ENCODE measurements around the gene KLK10.

DNA sequence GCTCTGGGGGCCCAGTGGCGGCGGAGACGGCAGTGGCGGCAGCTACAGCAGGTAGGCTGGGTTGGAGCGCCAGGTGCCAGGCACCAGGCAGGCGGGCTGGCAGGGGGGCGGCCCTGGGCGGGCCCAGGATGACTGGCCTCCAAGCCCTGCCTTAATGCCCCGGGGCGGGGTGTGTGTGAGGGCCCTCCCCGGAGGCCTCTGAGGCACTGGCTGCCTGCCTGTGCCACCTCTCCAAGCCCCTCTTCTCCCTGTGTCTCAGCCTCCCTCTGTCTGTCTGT lies 7.0 kb upstream of the KLK10 start, which contains the start of gene KLK11:
- TF ChIP-seq, protein P1, sequence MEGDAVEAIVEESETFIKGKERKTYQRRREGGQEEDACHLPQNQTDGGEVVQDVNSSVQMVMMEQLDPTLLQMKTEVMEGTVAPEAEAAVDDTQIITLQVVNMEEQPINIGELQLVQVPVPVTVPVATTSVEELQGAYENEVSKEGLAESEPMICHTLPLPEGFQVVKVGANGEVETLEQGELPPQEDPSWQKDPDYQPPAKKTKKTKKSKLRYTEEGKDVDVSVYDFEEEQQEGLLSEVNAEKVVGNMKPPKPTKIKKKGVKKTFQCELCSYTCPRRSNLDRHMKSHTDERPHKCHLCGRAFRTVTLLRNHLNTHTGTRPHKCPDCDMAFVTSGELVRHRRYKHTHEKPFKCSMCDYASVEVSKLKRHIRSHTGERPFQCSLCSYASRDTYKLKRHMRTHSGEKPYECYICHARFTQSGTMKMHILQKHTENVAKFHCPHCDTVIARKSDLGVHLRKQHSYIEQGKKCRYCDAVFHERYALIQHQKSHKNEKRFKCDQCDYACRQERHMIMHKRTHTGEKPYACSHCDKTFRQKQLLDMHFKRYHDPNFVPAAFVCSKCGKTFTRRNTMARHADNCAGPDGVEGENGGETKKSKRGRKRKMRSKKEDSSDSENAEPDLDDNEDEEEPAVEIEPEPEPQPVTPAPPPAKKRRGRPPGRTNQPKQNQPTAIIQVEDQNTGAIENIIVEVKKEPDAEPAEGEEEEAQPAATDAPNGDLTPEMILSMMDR (IDR thresholded peaks at IDR 0.05), result no peak
- TF ChIP-seq POLR2A (IDR thresholded peaks at IDR 0.05), result no peak

Measured in lower leg skin (tissue), 3 donors.